Neural progenitor cell (in vitro differentiated cells): Measurements from ENCODE around the gene TGM2. TPM values are rescaled to one million over a fixed set of nuclear protein-coding genes. Genes with fewer than 3 reads are reported as not detected.

Source experiments
- DNase-seq: peaks from one replicate; pipeline ENCODE4 v3.0.0-alpha.2; 2016; ENCODE audit warnings: low spot score
- H2AFZ ChIP-seq: fragments of 200-600 bp; sonication (generic); replicated peaks from 2 replicates; pipeline ENCODE4 v1.6.1; 2016; ENCODE audit warnings: antibody characterized with exemption
- H3F3A ChIP-seq: fragments of 200-600 bp; sonication (generic); 2 replicates; pipeline ENCODE4 v1.6.1; 2016; ENCODE audit warnings: antibody characterized with exemption, low read depth
- H3K27ac ChIP-seq: fragments of 200-600 bp; sonication (generic); 2 replicates; pipeline ENCODE4 v1.5.1; 2016; ENCODE audit warnings: mild to moderate bottlenecking
- H3K27me3 ChIP-seq: fragments of 200-600 bp; sonication (generic); 2 replicates; pipeline ENCODE4 v1.6.1; 2016; ENCODE audit warnings: mild to moderate bottlenecking, moderate library complexity
- H3K36me3 ChIP-seq: fragments of 200-600 bp; sonication (generic); 2 replicates; pipeline ENCODE4 v1.5.1; 2016
- H3K4me1 ChIP-seq: fragments of 200-600 bp; sonication (generic); 2 replicates; pipeline ENCODE4 v1.6.1; 2016; ENCODE audit warnings: mixed run types
- H3K4me2 ChIP-seq: fragments of 200-600 bp; sonication (generic); 2 replicates; pipeline ENCODE4 v1.6.1; 2016
- H3K4me3 ChIP-seq: fragments of 200-600 bp; sonication (generic); 2 replicates; pipeline ENCODE4 v1.5.1; 2016
- H3K79me2 ChIP-seq: fragments of 200-600 bp; sonication (generic); 2 replicates; pipeline ENCODE4 v1.6.1; 2016; ENCODE audit warnings: low read depth
- H3K9ac ChIP-seq: fragments of 200-600 bp; sonication (generic); 2 replicates; pipeline ENCODE4 v1.6.1; 2016
- H3K9me3 ChIP-seq: fragments of 200-600 bp; sonication (generic); 2 replicates; pipeline ENCODE4 v1.5.1; 2016; ENCODE audit warnings: low read depth
- H4K20me1 ChIP-seq: fragments of 200-600 bp; sonication (generic); 2 replicates; pipeline ENCODE4 v1.6.1; 2016; ENCODE audit warnings: low read depth
- H3K27ac Mint-ChIP-seq: 3 replicates; pipeline ENCODE4 v1.8.0; 2021; ENCODE audit warnings: mixed read lengths
- H3K27me3 Mint-ChIP-seq: 2 replicates; pipeline ENCODE4 v1.8.0; 2022; ENCODE audit warnings: low read depth, mild to moderate bottlenecking, inconsistent platforms, moderate library complexity, mixed read lengths; ENCODE audit not compliant: insufficient read depth
- H3K36me3 Mint-ChIP-seq: 3 replicates; pipeline ENCODE4 v1.8.0; 2021; ENCODE audit warnings: mixed read lengths
- H3K4me1 Mint-ChIP-seq: 3 replicates; pipeline ENCODE4 v1.8.0; 2021; ENCODE audit warnings: mixed read lengths
- H3K4me3 Mint-ChIP-seq: 3 replicates; pipeline ENCODE4 v1.8.0; 2021; ENCODE audit warnings: mild to moderate bottlenecking, moderate library complexity, mixed read lengths
- H3K9me3 Mint-ChIP-seq: 3 replicates; pipeline ENCODE4 v1.8.0; 2020; ENCODE audit warnings: mixed read lengths
- EZH2 ChIP-seq: fragments of 200-600 bp; sonication (generic); IDR thresholded peaks from 2 replicates; pipeline ENCODE4 v1.6.1; 2017; ENCODE audit warnings: antibody characterized with exemption, mild to moderate bottlenecking, moderate library complexity
- EZH2phosphoT487 ChIP-seq: fragments of 200-600 bp; sonication (generic); IDR thresholded peaks from 2 replicates; pipeline ENCODE4 v1.6.1; 2017; ENCODE audit warnings: antibody characterized with exemption
- total RNA-seq: library from RNA; depleted of rRNA; stranded (reverse); fragments of >200 nt; gene quantifications from 2 replicates; pipeline ENCODE4 v1.2.3, GENCODE V29; 2015; ENCODE audit warnings: low replicate concordance
- TF ChIP-seq, protein P1 (sequence below): fragments of 200-600 bp; sonication (generic); IDR thresholded peaks from 2 replicates; pipeline ENCODE4 v1.5.1; 2017; ENCODE audit warnings: antibody characterized with exemption, mild to moderate bottlenecking

The TGM2 gene
- total RNA-seq, 1 donor from 2014 or later, result 0.22 TPM

DNA sequence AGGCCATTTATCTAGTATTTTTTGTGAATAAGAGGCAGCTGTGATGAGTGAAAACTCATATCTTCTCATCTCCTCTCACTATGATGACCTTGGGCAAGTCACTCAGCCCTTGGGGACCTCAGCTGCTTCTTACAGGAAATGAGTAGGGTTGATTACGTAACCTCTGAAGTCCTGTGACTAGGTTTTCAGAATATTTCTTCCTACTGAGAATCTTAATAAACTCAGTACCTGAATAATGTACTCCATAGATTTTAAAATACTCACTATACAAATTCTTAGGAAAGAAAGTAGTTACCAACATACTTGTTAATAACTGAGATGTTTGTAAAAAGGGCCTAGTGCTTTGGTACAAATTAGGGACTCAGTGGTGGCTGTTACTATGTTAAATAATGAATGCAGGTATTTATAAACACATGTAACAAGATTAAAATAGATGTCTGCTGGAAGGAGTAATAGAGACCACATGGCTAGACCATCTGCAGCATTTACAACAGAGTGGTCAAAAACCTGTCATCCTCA, 70.6 kb downstream of the TGM2 start:
- Histone ChIP-seq H3F3A (no peaks in the 10 kb centered on the region), H3K4me3 (no peak overlapping the region), H3K9me3 (no peaks in the 10 kb centered on the region), H3K4me1 (peaks cover 12% of the 10 kb centered on the region), H3K4me2 (no peak overlapping the region), H3K27me3 (no peaks in the 10 kb centered on the region), H2AFZ (no peak overlapping the region), H3K79me2 (no peaks in the 10 kb centered on the region), H3K36me3 (no peaks in the 10 kb centered on the region), H3K27ac (no peak overlapping the region), H3K9ac (no peak overlapping the region), H4K20me1 (no peaks in the 10 kb centered on the region)
- Mint-ChIP-seq H3K36me3 (peaks cover 6% of the 10 kb centered on the region), H3K4me1 (no peaks in the 10 kb centered on the region), H3K27me3 (no peaks in the 10 kb centered on the region), H3K9me3 (peaks cover 5% of the 10 kb centered on the region), H3K27ac (no peak overlapping the region), H3K4me3 (no peak overlapping the region)
- TF ChIP-seq EZH2phosphoT487 (no peak), EZH2 (no peak)
- TF ChIP-seq, protein P1, sequence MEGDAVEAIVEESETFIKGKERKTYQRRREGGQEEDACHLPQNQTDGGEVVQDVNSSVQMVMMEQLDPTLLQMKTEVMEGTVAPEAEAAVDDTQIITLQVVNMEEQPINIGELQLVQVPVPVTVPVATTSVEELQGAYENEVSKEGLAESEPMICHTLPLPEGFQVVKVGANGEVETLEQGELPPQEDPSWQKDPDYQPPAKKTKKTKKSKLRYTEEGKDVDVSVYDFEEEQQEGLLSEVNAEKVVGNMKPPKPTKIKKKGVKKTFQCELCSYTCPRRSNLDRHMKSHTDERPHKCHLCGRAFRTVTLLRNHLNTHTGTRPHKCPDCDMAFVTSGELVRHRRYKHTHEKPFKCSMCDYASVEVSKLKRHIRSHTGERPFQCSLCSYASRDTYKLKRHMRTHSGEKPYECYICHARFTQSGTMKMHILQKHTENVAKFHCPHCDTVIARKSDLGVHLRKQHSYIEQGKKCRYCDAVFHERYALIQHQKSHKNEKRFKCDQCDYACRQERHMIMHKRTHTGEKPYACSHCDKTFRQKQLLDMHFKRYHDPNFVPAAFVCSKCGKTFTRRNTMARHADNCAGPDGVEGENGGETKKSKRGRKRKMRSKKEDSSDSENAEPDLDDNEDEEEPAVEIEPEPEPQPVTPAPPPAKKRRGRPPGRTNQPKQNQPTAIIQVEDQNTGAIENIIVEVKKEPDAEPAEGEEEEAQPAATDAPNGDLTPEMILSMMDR, result no peak
- no peak for DNase-seq

- no peak overlapping the region for H3K4me3 ChIP-seq
- Mint-ChIP-seq H3K9me3 (peaks cover under 1% of the 10 kb centered on the region), H3K36me3 (peaks cover 8% of the 10 kb centered on the region), H3K27ac (no peak overlapping the region), H3K4me3 (no peak overlapping the region), H3K4me1 (no peaks in the 10 kb centered on the region), H3K27me3 (peaks cover under 1% of the 10 kb centered on the region)
- DNase-seq, result no peak
- H3F3A ChIP-seq, result no peaks in the 10 kb centered on the region
- H3K9ac ChIP-seq, result no peak overlapping the region
- H3K4me1 ChIP-seq, result peaks cover 12% of the 10 kb centered on the region
- no peaks in the 10 kb centered on the region for H3K36me3 ChIP-seq
- no peaks in the 10 kb centered on the region for H3K79me2 ChIP-seq
- H3K27me3 ChIP-seq, result no peaks in the 10 kb centered on the region
- H4K20me1 ChIP-seq, result no peaks in the 10 kb centered on the region
- no peak overlapping the region for H2AFZ ChIP-seq
- no peak overlapping the region for H3K27ac ChIP-seq
- H3K4me2 ChIP-seq, result no peak overlapping the region
- TF ChIP-seq EZH2phosphoT487 (no peak), EZH2 (no peak)
- TF ChIP-seq, protein P1, result no peak
- H3K9me3 ChIP-seq, result no peaks in the 10 kb centered on the region
Measured at GRCh38 chr20:38093641-38094077, 71.4 kb downstream of the TGM2 start.

GRCh38 chr20:38092915-38093314, 72.2 kb downstream of the TGM2 start:
- Mint-ChIP-seq H3K4me3 (no peak overlapping the region), H3K9me3 (no peaks in the 10 kb centered on the region), H3K27ac (no peak overlapping the region), H3K27me3 (peaks cover 2% of the 10 kb centered on the region), H3K4me1 (no peaks in the 10 kb centered on the region), H3K36me3 (peaks cover 13% of the 10 kb centered on the region)
- no peaks in the 10 kb centered on the region for H3K9me3 ChIP-seq
- no peak overlapping the region for H3K4me2 ChIP-seq
- H3K9ac ChIP-seq, result no peak overlapping the region
- H3K36me3 ChIP-seq, result no peaks in the 10 kb centered on the region
- TF ChIP-seq EZH2phosphoT487 (no peak), EZH2 (no peak)
- TF ChIP-seq, protein P1, result no peak
- H3K79me2 ChIP-seq, result no peaks in the 10 kb centered on the region
- H3K27me3 ChIP-seq, result no peaks in the 10 kb centered on the region
- no peaks in the 10 kb centered on the region for H4K20me1 ChIP-seq
- no peak overlapping the region for H3K4me3 ChIP-seq
- no peak overlapping the region for H3K27ac ChIP-seq
- H3K4me1 ChIP-seq, result peaks cover 12% of the 10 kb centered on the region
- no peak for DNase-seq
- H3F3A ChIP-seq, result no peaks in the 10 kb centered on the region
- H2AFZ ChIP-seq, result no peak overlapping the region
